ENCODE measurements around the gene EIF3D.

Gene EIF3D

GRCh38 chr22:36464715-36465231, 64.2 kb downstream of the EIF3D start:
- Histone ChIP-seq H2BK12ac (ENCODE audit: low read length in 2 of 2) (peak overlapping the region; percentile 95 to 98), H2BK15ac (ENCODE audit: low read depth, poor library complexity, severe bottlenecking) (peak overlapping the region; percentile 39), H3K36me3 (ENCODE audit: control insufficient read depth in 1 of 2, insufficient read depth in 2 of 2, low read depth in 1 of 2, low read length in 2 of 2) (peaks cover 0 to 9% of the 10 kb centered on the region in 2 experiments), H4K91ac (ENCODE audit: low read length) (peak overlapping the region; percentile 96), H3K27ac (ENCODE audit: low read length, poor library complexity, severe bottlenecking) (peak overlapping the region; percentile 90), H3K18ac (ENCODE audit: low read depth in 1 of 2, low read length in 2 of 2) (peak overlapping the region; percentile 88 to 92), H4K8ac (ENCODE audit: low read length) (no peak overlapping the region), H3K27me3 (ENCODE audit: control insufficient read depth in 1 of 2, insufficient read depth in 1 of 2, low read length in 2 of 2) (no peaks in the 10 kb centered on the region), H3K9me3 (ENCODE audit: control insufficient read depth, low read length) (no peaks in the 10 kb centered on the region), H2BK5ac (ENCODE audit: low read depth, low read length, poor library complexity, severe bottlenecking) (peak overlapping the region; percentile 92), H3K14ac (ENCODE audit: low read length in 2 of 2) (no peak overlapping the region), H3K4me3 (ENCODE audit: insufficient read depth in 1 of 2, low read depth in 1 of 2, low read length in 2 of 2) (no peak overlapping the region), H3K4me2 (ENCODE audit: low read length, poor library complexity, severe bottlenecking) (no peak overlapping the region), H3K79me1 (replicated peaks; ENCODE audit: low read length, poor library complexity, severe bottlenecking) (peaks cover 7% of the 10 kb centered on the region), H3K23ac (ENCODE audit: low read length in 2 of 2) (no peak overlapping the region), H3K9ac (ENCODE audit: low read length) (no peak overlapping the region), H2AK5ac (ENCODE audit: low read length, severe bottlenecking) (peak overlapping the region; percentile 95), H2AFZ (ENCODE audit: low read depth, low read length) (no peak overlapping the region), H3K4me1 (ENCODE audit: control insufficient read depth, insufficient read depth, low read depth, low read length) (peaks cover 66% of the 10 kb centered on the region), H3K4ac (ENCODE audit: low read depth in 1 of 2, low read length in 2 of 2) (peak overlapping the region; percentile 71 to 93), H2BK120ac (ENCODE audit: low read depth, low read length) (peak overlapping the region; percentile 82)
- WGBS, result 92% methylated on average over 20 of the region's 20 CpGs
- no peak for DNase-seq

- peak overlapping the region; percentile 11 for H3K27ac ChIP-seq (ENCODE audit: low read length, poor library complexity, severe bottlenecking)
- H3K79me1 ChIP-seq (replicated peaks; ENCODE audit: low read length, poor library complexity, severe bottlenecking), result peaks cover 7% of the 10 kb centered on the region
- H2BK120ac ChIP-seq (ENCODE audit: low read depth, low read length), result peak overlapping the region; percentile 83
- peak overlapping the region; percentile 99 for H2AK5ac ChIP-seq (ENCODE audit: low read length, severe bottlenecking)
- H3K9me3 ChIP-seq (ENCODE audit: control insufficient read depth, low read length), result no peaks in the 10 kb centered on the region
- peak overlapping the region; percentile 63 to 81 for H3K18ac ChIP-seq (ENCODE audit: low read depth in 1 of 2, low read length in 2 of 2)
- H3K36me3 ChIP-seq (ENCODE audit: control insufficient read depth in 1 of 2, insufficient read depth in 2 of 2, low read depth in 1 of 2, low read length in 2 of 2), result peaks cover 0 to 6% of the 10 kb centered on the region in 2 experiments
- H2BK12ac ChIP-seq (ENCODE audit: low read length in 2 of 2), result peak overlapping the region; percentile 93 to 96
- no peaks in the 10 kb centered on the region for H3K27me3 ChIP-seq (ENCODE audit: control insufficient read depth in 1 of 2, insufficient read depth in 1 of 2, low read length in 2 of 2)
- H2AFZ ChIP-seq (ENCODE audit: low read depth, low read length), result no peak overlapping the region
- peak overlapping the region; percentile 87 for H2BK5ac ChIP-seq (ENCODE audit: low read depth, low read length, poor library complexity, severe bottlenecking)
- H4K8ac ChIP-seq (ENCODE audit: low read length), result peak overlapping the region; percentile 62
- H4K91ac ChIP-seq (ENCODE audit: low read length), result peak overlapping the region; percentile 92
- no peak overlapping the region for H3K4me2 ChIP-seq (ENCODE audit: low read length, poor library complexity, severe bottlenecking)
- peak overlapping the region; percentile 30 to 67 for H3K4ac ChIP-seq (ENCODE audit: low read depth in 1 of 2, low read length in 2 of 2)
- H3K4me3 ChIP-seq (ENCODE audit: insufficient read depth in 1 of 2, low read depth in 1 of 2, low read length in 2 of 2), result no peak overlapping the region
- no peak overlapping the region for H3K9ac ChIP-seq (ENCODE audit: low read length)
- no peak for DNase-seq
- peak overlapping the region; percentile 82 for H2BK15ac ChIP-seq (ENCODE audit: low read depth, poor library complexity, severe bottlenecking)
- no peak overlapping the region for H3K14ac ChIP-seq (ENCODE audit: low read length in 2 of 2)
- H3K4me1 ChIP-seq (ENCODE audit: control insufficient read depth, insufficient read depth, low read depth, low read length), result peaks cover 64% of the 10 kb centered on the region
- H3K23ac ChIP-seq (ENCODE audit: low read length in 2 of 2), result no peak overlapping the region
- 92% methylated on average over 17 of the region's 17 CpGs for WGBS
These were observed 65.2 kb downstream of the EIF3D start for GRCh38 chr22:36463783-36464184.

- peak overlapping the region; percentile 93 to 97 for H2BK12ac ChIP-seq (ENCODE audit: low read length in 2 of 2)
- no peaks in the 10 kb centered on the region for H3K27me3 ChIP-seq (ENCODE audit: control insufficient read depth in 1 of 2, insufficient read depth in 1 of 2, low read length in 2 of 2)
- H3K9ac ChIP-seq (ENCODE audit: low read length), result no peak overlapping the region
- H3K36me3 ChIP-seq (ENCODE audit: control insufficient read depth in 1 of 2, insufficient read depth in 2 of 2, low read depth in 1 of 2, low read length in 2 of 2), result peaks cover 0 to 5% of the 10 kb centered on the region in 2 experiments
- H3K9me3 ChIP-seq (ENCODE audit: control insufficient read depth, low read length), result no peaks in the 10 kb centered on the region
- H3K4me1 ChIP-seq (ENCODE audit: control insufficient read depth, insufficient read depth, low read depth, low read length), result peaks cover 59% of the 10 kb centered on the region
- H3K4me2 ChIP-seq (ENCODE audit: low read length, poor library complexity, severe bottlenecking), result no peak overlapping the region
- peak overlapping the region; percentile 100 for H2AK5ac ChIP-seq (ENCODE audit: low read length, severe bottlenecking)
- peak; percentile 94 for DNase-seq
- WGBS, result 59% methylated on average over 16 of the region's 16 CpGs
- peak overlapping the region in 1 of 2 experiments; percentile 19 for H3K14ac ChIP-seq (ENCODE audit: low read length in 2 of 2)
- peak overlapping the region in 1 of 2 experiments; percentile 83 for H3K4ac ChIP-seq (ENCODE audit: low read depth in 1 of 2, low read length in 2 of 2)
- H3K79me1 ChIP-seq (replicated peaks; ENCODE audit: low read length, poor library complexity, severe bottlenecking), result peaks cover 7% of the 10 kb centered on the region
- peak overlapping the region; percentile 50 to 79 for H3K18ac ChIP-seq (ENCODE audit: low read depth in 1 of 2, low read length in 2 of 2)
- H3K23ac ChIP-seq (ENCODE audit: low read length in 2 of 2), result no peak overlapping the region
- H2BK5ac ChIP-seq (ENCODE audit: low read depth, low read length, poor library complexity, severe bottlenecking), result peak overlapping the region; percentile 91
- peak overlapping the region; percentile 94 for H4K91ac ChIP-seq (ENCODE audit: low read length)
- H2BK15ac ChIP-seq (ENCODE audit: low read depth, poor library complexity, severe bottlenecking), result peak overlapping the region; percentile 2
- H2AFZ ChIP-seq (ENCODE audit: low read depth, low read length), result no peak overlapping the region
- no peak overlapping the region for H3K4me3 ChIP-seq (ENCODE audit: insufficient read depth in 1 of 2, low read depth in 1 of 2, low read length in 2 of 2)
- H3K27ac ChIP-seq (ENCODE audit: low read length, poor library complexity, severe bottlenecking), result peak overlapping the region; percentile 97
- peak overlapping the region; percentile 42 for H2BK120ac ChIP-seq (ENCODE audit: low read depth, low read length)
- peak overlapping the region; percentile 81 for H4K8ac ChIP-seq (ENCODE audit: low read length)
These were observed 67.0 kb downstream of the EIF3D start for GRCh38 chr22:36461665-36462649.
